ENCODE measurements around the gene MATR3. TPM values are rescaled to one million over a fixed set of nuclear protein-coding genes. Genes with fewer than 3 reads are reported as not detected.

Gene MATR3
- total RNA-seq, 6 donors from 2014 or later, result 125 to 264 (median 158) TPM

DNA sequence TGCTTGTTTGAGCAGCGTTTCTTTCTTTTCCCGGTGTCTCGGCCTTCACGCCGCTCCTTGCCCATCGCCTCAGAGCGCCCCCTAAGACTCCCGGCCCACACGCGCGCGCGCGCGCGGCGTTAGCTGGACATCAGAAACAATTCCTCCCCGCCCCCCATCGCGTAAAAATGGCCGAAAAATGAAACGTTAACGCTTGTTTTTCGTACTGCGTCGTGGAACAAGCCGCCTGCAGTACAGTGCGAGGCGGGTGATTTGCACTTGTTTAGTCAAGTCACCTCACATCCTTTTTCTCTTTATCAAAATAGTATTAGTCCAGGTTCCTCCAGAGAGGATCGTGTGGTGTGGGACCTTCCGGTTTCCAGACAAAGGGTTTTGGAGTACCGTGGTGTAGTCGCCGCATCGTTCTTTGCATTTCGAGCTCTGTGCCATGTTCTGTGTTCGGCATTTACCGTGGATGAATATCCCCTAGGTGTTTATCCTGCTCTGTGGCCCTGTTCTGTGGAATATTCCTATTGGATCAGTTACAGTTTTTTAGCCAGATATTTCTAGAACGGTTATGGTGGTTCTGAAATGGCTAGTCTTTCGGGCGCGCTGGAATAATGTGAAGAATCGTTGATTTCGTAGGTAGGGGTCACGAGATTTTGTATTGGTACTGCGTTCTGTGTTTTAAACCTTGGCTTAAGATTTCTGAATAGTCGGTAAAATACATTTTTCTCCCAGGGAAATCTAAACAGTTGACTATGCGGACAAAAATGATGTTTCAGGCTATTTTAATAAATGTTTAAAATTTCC, 1.0 kb downstream of the MATR3 start:
- peak overlapping the region; percentile 98 to 100 (median 100) for H3K27ac ChIP-seq
- no peaks in the 10 kb centered on the region for H3K27me3 ChIP-seq
- H3K4me1 ChIP-seq, result peaks cover 46 to 54% (median 49%) of the 10 kb centered on the region in 4 donors
- no peaks in the 10 kb centered on the region for H3K9me3 ChIP-seq
- DNase-seq (peak; percentile 70 to 95), ATAC-seq (ENCODE audit: low FRiP score in 2 of 2) (peak; percentile 47 to 75)
- WGBS, 2 donors, result 0 to 1% methylated on average over 31 to 48 of the region's 48 CpGs
- TF ChIP-seq EP300 (IDR thresholded peaks at IDR 0.05) (no peak), POLR2AphosphoS5 (IDR thresholded peaks at IDR 0.05) (peak in 1 of 2 donors; percentile 45), POLR2A (IDR thresholded peaks at IDR 0.05) (peak in 1 of 4 donors; percentile 30)
- TF ChIP-seq, protein P1, sequence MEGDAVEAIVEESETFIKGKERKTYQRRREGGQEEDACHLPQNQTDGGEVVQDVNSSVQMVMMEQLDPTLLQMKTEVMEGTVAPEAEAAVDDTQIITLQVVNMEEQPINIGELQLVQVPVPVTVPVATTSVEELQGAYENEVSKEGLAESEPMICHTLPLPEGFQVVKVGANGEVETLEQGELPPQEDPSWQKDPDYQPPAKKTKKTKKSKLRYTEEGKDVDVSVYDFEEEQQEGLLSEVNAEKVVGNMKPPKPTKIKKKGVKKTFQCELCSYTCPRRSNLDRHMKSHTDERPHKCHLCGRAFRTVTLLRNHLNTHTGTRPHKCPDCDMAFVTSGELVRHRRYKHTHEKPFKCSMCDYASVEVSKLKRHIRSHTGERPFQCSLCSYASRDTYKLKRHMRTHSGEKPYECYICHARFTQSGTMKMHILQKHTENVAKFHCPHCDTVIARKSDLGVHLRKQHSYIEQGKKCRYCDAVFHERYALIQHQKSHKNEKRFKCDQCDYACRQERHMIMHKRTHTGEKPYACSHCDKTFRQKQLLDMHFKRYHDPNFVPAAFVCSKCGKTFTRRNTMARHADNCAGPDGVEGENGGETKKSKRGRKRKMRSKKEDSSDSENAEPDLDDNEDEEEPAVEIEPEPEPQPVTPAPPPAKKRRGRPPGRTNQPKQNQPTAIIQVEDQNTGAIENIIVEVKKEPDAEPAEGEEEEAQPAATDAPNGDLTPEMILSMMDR (IDR thresholded peaks at IDR 0.05), result peak in 1 of 6 experiments; percentile 9
- peak overlapping the region; percentile 62 to 94 (median 83) for H3K4me3 ChIP-seq
- no peaks in the 10 kb centered on the region for H3K36me3 ChIP-seq

DNA sequence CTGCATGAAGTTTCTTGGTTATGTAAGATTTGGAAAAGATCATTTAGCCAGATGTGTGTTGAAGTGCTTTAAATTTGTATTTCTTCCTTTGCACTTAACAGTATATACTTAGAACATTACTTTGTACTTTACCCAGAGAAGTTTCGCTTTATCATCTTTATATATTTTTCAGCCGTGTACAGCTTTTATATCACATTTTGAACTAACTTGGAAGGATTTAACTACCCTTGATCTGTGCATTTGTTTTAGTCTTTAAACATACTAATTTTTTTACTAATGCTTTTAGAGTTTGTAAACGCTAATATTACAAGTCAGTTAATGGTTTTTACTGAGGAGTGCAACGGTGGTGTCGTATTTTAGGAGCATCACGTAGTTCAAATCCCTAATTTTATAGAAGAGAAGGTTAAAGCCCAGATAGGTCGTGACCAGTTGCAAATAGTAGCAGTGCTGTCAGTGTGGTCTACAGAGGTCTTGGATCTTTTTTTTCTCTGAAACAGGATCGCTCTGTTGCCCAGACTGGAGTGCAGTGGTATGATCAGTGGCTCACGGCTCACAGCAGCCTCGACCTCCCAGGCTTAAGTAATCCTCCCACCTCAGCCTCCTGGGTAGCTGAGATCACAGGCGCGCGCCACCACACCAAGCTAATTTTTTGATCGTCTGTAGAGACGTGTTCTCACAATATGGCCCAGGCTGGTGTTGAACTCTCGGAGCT, 2.0 kb downstream of the MATR3 start:
- WGBS, 2 donors, result 32 to 39% methylated on average over 16 of the region's 16 CpGs
- no peaks in the 10 kb centered on the region for H3K36me3 ChIP-seq
- no peak for TF ChIP-seq POLR2AphosphoS5 (IDR thresholded peaks at IDR 0.05)
- TF ChIP-seq EP300 (IDR thresholded peaks at IDR 0.05), result no peak
- TF ChIP-seq, protein P1 (IDR thresholded peaks at IDR 0.05), result no peak
- no peak for TF ChIP-seq POLR2A (IDR thresholded peaks at IDR 0.05)
- H3K27ac ChIP-seq, result peak overlapping the region; percentile 98 to 100 (median 100)
- H3K9me3 ChIP-seq, result no peaks in the 10 kb centered on the region
- peak overlapping the region; percentile 62 to 94 (median 83) for H3K4me3 ChIP-seq
- peaks cover 53 to 63% (median 57%) of the 10 kb centered on the region in 4 donors for H3K4me1 ChIP-seq
- DNase-seq (no peak), ATAC-seq (ENCODE audit: low FRiP score in 2 of 2) (no peak)
- H3K27me3 ChIP-seq, result no peaks in the 10 kb centered on the region

DNA sequence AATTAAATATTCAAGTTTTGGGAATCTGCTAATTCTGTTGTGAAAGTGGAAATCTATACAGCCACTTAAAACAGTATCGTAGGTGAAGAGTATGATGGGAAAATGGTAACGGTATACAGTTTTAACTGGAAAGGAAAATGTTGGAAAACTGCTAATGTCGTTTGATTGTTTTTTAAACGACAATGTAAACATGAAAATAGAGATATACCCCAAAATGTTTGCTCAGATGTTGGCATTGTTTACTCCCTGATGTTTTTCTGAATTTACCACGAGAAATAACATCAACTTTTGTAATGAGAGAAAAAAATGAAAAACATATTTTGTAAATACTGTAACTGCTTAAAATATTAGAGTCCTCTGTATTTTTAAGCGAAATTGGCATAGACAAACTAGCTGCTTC, 2.7 kb downstream of the MATR3 start:
- Histone ChIP-seq H3K36me3 (no peaks in the 10 kb centered on the region), H3K27me3 (no peaks in the 10 kb centered on the region), H3K4me1 (peaks cover 55 to 70% (median 63%) of the 10 kb centered on the region in 4 donors), H3K27ac (peak overlapping the region in 2 of 4 donors; percentile 98 to 100), H3K4me3 (peak overlapping the region in 1 of 4 donors; percentile 82), H3K9me3 (no peaks in the 10 kb centered on the region)
- TF ChIP-seq POLR2A (IDR thresholded peaks at IDR 0.05), result no peak
- WGBS, 2 donors, result 47 to 49% methylated on average over 6 of the region's 6 CpGs
- ATAC-seq (ENCODE audit: low FRiP score in 2 of 2) (no peak), DNase-seq (no peak)

DNA sequence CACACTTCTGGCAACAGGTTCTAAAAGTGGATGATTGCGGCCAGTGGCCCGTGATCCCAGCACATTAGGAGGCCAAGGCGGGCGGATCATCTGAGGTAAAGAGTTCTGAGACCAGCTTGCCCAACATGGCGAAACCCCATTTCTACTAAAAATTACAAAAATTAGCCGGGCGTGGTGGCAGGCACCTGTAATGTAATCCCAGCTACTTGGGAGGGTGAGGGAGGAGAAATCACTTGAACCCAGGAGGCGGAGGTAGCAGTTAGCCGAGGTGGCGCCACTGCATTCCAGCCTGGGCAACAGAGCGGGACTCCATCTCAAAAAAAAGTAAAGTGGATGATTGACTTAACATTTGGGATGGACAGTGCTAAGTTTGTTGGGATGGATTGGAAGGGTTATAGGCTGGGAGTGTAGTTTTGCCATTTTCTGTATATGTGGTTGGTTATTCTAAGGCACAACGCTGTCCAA, 3.4 kb downstream of the MATR3 start:
- no peak overlapping the region for H3K4me3 ChIP-seq
- TF ChIP-seq POLR2AphosphoS5 (IDR thresholded peaks at IDR 0.05), result no peak
- no peak for TF ChIP-seq EP300 (IDR thresholded peaks at IDR 0.05)
- no peak for TF ChIP-seq POLR2A (IDR thresholded peaks at IDR 0.05)
- TF ChIP-seq, protein P1 (IDR thresholded peaks at IDR 0.05), result no peak
- ATAC-seq (ENCODE audit: low FRiP score in 2 of 2) (no peak), DNase-seq (peak in 1 of 2 donors; percentile 38)
- 62 to 72% methylated on average over 12 of the region's 12 CpGs for WGBS, 2 donors
- peaks cover 61 to 77% (median 68%) of the 10 kb centered on the region in 4 donors for H3K4me1 ChIP-seq
- H3K36me3 ChIP-seq, result no peaks in the 10 kb centered on the region
- no peaks in the 10 kb centered on the region for H3K9me3 ChIP-seq
- peak overlapping the region in 1 of 4 donors; percentile 42 for H3K27ac ChIP-seq
- no peaks in the 10 kb centered on the region for H3K27me3 ChIP-seq
